Measurements from ENCODE around the gene DLX5. TPM values are rescaled to one million over a fixed set of nuclear protein-coding genes. Genes with fewer than 3 reads are reported as not detected.

The DLX5 gene
- total RNA-seq, 1 donor: 2.5 TPM

DNA sequence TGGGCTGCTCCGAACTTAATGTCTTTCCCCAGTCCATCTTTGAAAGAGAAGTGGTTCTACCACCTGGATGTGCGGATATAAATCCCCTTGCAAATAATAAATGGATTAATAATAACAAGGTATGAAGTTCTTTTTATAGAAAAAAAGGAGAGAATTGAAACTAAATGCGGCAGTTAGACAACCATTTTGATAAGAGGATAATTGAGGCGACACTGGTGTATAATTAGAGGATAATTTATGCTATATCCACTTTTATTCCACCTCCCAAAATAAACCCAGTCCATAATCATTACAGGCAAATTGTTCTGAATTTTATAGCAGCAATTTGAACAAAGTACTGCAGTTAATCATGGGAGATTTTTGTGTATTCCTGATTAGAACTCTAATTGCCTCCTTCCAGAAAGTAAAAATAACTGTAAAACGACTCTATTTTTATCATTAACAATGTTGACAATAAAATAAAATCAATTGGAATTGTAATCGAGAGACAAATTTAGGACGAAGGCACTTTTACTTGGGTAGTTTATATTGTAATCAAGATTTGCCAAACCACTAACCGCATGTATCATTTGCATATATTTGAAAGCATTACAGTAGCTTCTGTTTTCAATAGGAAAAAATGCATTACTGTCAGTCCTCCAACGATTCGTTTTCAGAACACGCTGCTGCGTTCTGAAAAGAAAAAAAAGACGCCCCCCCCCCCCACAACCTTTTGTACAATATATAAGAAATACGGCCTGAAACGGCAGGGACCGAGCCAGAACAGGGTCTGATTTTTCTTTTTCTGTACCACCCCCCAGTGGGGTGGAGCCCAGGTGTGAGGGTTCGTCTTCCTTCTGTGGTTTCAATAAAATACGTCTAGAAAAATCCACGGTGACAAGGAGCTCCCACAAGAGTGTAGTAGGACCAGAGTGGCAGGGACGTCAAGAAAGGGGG lies 20.1 kb downstream of the DLX5 start:
- no peaks in the 10 kb centered on the region for H3K27me3 ChIP-seq (ENCODE audit: insufficient read depth, low read length)
- no peaks in the 10 kb centered on the region for H4K20me1 ChIP-seq (ENCODE audit: insufficient read depth, low read length)
- H3K27ac ChIP-seq (ENCODE audit: low read depth, low read length): peak overlapping the region; percentile 27
- H3K4me3 ChIP-seq (ENCODE audit: insufficient read depth, low read length): peak overlapping the region; percentile 74
- TF ChIP-seq, protein P1, sequence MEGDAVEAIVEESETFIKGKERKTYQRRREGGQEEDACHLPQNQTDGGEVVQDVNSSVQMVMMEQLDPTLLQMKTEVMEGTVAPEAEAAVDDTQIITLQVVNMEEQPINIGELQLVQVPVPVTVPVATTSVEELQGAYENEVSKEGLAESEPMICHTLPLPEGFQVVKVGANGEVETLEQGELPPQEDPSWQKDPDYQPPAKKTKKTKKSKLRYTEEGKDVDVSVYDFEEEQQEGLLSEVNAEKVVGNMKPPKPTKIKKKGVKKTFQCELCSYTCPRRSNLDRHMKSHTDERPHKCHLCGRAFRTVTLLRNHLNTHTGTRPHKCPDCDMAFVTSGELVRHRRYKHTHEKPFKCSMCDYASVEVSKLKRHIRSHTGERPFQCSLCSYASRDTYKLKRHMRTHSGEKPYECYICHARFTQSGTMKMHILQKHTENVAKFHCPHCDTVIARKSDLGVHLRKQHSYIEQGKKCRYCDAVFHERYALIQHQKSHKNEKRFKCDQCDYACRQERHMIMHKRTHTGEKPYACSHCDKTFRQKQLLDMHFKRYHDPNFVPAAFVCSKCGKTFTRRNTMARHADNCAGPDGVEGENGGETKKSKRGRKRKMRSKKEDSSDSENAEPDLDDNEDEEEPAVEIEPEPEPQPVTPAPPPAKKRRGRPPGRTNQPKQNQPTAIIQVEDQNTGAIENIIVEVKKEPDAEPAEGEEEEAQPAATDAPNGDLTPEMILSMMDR (IDR thresholded peaks at IDR 0.05; ENCODE audit: extremely low read depth, low read depth, low read length): no peak
- H3K4me1 ChIP-seq (ENCODE audit: insufficient read depth, low read length): peaks cover 10% of the 10 kb centered on the region
- no peaks in the 10 kb centered on the region for H3K9me3 ChIP-seq (ENCODE audit: low read depth, low read length)
- H3K79me2 ChIP-seq (ENCODE audit: insufficient read depth, low read length): peaks cover 5% of the 10 kb centered on the region
- no peaks in the 10 kb centered on the region for H3K36me3 ChIP-seq (ENCODE audit: insufficient read depth, low read length)
- peak overlapping the region; percentile 89 for H3K4me2 ChIP-seq (ENCODE audit: insufficient read depth, low read length)
- peak; percentile 85 for DNase-seq (ENCODE audit: insufficient read length, low spot score, missing footprints)
- peak overlapping the region; percentile 88 for H2AFZ ChIP-seq (ENCODE audit: low read length)

DNA sequence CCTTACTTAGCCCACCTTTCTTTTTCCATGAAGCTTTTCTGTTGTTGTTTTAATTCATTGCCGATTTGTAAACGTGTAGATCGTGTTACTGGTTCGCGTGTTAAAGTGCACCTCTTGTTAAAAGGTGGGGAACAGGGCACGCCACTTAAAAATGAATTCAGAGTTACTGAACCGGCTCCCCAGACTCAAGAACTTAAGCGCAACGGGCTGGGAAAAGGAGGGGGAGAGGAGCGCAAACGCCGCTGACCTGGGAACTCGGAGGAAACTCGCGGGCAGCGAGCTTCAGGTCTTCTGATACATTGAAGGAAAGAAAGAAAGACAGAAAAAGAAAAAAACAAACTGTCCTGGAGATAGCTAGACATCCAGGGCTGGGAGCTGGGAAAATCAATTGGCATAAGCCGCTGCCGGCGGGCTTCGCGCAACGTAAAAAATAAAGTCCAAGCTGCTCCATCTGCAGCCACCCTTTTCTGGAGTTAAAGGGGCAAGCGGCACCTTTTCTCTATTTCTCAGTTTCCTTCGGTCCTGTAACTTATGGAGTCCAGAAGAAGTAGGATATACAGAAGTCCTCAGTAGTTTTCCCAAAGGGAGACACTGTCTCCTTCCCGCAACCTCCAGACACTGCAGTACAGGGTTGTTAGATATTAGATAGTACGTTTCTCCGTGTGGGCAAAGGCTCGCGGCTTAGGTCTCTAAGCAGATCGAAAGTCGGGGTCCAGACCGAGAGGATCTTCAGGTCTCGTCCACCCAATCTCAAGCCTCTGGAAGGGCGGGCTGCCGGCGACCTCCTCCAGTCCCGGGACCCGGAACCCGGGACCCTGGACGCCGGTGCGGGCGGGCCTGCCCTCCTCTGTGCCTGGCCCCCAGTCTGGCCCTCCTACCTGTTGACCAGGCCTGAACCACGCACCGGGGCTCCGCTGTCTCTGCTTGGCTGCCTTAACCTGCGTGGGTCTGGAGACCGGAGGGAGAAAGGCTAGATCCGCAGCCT lies 21.1 kb downstream of the DLX5 start:
- H3K9me3 ChIP-seq (ENCODE audit: low read depth, low read length): no peaks in the 10 kb centered on the region
- no peak overlapping the region for H3K27ac ChIP-seq (ENCODE audit: low read depth, low read length)
- H3K4me3 ChIP-seq (ENCODE audit: insufficient read depth, low read length): no peak overlapping the region
- no peaks in the 10 kb centered on the region for H4K20me1 ChIP-seq (ENCODE audit: insufficient read depth, low read length)
- H2AFZ ChIP-seq (ENCODE audit: low read length): no peak overlapping the region
- DNase-seq (ENCODE audit: insufficient read length, low spot score, missing footprints): no peak
- H3K36me3 ChIP-seq (ENCODE audit: insufficient read depth, low read length): no peaks in the 10 kb centered on the region
- TF ChIP-seq, protein P1 (IDR thresholded peaks at IDR 0.05; ENCODE audit: extremely low read depth, low read depth, low read length): no peak
- H3K4me1 ChIP-seq (ENCODE audit: insufficient read depth, low read length): peaks cover 10% of the 10 kb centered on the region
- no peaks in the 10 kb centered on the region for H3K27me3 ChIP-seq (ENCODE audit: insufficient read depth, low read length)
- peaks cover 5% of the 10 kb centered on the region for H3K79me2 ChIP-seq (ENCODE audit: insufficient read depth, low read length)
- no peak overlapping the region for H3K4me2 ChIP-seq (ENCODE audit: insufficient read depth, low read length)

DNA sequence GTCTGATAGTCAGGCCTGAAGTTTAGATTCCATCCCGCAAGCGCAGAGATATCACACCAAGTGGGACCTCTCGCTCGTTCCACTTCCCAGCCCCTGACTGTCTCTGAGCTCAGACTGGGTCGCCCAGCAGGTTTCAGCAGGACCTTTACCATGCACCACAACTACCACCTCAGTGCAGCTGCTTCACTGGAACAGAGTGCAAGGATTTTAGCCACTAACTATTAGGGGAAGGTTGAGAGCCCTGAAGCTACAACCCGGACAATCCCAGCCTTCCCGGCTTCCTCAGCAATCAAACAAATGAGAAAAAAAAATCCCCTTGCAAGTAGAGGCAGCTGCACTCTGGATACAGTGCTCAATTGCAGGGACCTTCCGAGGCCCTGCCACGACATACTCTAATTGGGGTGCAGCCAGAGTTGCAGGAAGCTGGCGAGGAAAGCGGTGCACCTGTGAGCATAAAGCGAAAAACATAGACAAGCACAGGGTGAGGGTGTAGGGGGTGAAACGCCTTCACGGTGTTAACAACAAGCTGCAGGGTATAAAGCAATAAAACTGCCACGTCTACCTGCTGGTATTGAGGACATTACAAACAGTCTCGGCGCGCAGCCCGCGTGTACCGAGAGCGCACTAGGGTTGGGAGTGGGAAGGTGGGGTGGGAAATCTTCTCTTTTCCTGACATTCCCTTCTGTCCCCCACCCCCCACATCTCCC lies 21.9 kb downstream of the DLX5 start:
- no peaks in the 10 kb centered on the region for H3K27me3 ChIP-seq (ENCODE audit: insufficient read depth, low read length)
- TF ChIP-seq, protein P1 (IDR thresholded peaks at IDR 0.05; ENCODE audit: extremely low read depth, low read depth, low read length): no peak
- no peaks in the 10 kb centered on the region for H3K9me3 ChIP-seq (ENCODE audit: low read depth, low read length)
- H3K4me3 ChIP-seq (ENCODE audit: insufficient read depth, low read length): no peak overlapping the region
- no peak for DNase-seq (ENCODE audit: insufficient read length, low spot score, missing footprints)
- no peaks in the 10 kb centered on the region for H3K36me3 ChIP-seq (ENCODE audit: insufficient read depth, low read length)
- no peak overlapping the region for H3K4me2 ChIP-seq (ENCODE audit: insufficient read depth, low read length)
- peaks cover 10% of the 10 kb centered on the region for H3K4me1 ChIP-seq (ENCODE audit: insufficient read depth, low read length)
- no peak overlapping the region for H2AFZ ChIP-seq (ENCODE audit: low read length)
- H3K79me2 ChIP-seq (ENCODE audit: insufficient read depth, low read length): peaks cover 5% of the 10 kb centered on the region
- no peaks in the 10 kb centered on the region for H4K20me1 ChIP-seq (ENCODE audit: insufficient read depth, low read length)
- no peak overlapping the region for H3K27ac ChIP-seq (ENCODE audit: low read depth, low read length)

Data from osteoblast (primary cell).